ENCODE data around the gene TMTC4. TPM values are rescaled to one million over a fixed set of nuclear protein-coding genes. Genes with fewer than 3 reads are reported as not detected.

The TMTC4 gene
- total RNA-seq, 4 donors from 2014 or later: 12.5 to 28.5 (median 14.8) TPM

DNA sequence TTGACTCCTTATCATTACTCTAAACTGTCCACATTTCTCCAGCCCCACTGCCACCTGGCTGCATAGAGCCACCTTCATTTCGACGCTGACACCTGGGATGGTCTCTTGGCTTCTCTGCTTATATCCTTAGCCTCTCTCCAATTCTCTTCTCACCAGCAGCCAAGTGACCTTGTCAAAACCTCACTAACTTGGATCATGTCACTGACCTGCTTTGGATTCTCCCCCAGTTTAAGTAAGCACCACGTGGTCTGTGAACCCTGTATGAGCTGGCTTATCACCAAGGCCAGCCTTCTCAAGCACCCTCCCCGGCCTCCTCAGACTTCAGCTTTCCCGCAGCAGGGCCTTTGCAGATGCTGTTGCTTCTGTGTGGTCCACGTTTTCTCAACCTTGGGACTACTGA is 73.7 kb downstream of the TMTC4 start:
- Histone ChIP-seq H3K27ac (no peak overlapping the region), H3K4me3 (no peak overlapping the region), H3K36me3 (peaks cover 0 to 4% (median 0%) of the 10 kb centered on the region in 3 donors), H3K9me3 (no peaks in the 10 kb centered on the region), H3K27me3 (no peaks in the 10 kb centered on the region), H3K4me1 (peaks cover 0 to 12% (median 0%) of the 10 kb centered on the region in 4 donors)
- 62 to 69% methylated on average over 6 of the region's 6 CpGs for WGBS, 2 donors
- no peak for DNase-seq (ENCODE audit: low spot score in 2 of 2)
- TF ChIP-seq EP300 (IDR thresholded peaks at IDR 0.05) (no peak), POLR2A (IDR thresholded peaks at IDR 0.05) (no peak)
- TF ChIP-seq, protein P1, sequence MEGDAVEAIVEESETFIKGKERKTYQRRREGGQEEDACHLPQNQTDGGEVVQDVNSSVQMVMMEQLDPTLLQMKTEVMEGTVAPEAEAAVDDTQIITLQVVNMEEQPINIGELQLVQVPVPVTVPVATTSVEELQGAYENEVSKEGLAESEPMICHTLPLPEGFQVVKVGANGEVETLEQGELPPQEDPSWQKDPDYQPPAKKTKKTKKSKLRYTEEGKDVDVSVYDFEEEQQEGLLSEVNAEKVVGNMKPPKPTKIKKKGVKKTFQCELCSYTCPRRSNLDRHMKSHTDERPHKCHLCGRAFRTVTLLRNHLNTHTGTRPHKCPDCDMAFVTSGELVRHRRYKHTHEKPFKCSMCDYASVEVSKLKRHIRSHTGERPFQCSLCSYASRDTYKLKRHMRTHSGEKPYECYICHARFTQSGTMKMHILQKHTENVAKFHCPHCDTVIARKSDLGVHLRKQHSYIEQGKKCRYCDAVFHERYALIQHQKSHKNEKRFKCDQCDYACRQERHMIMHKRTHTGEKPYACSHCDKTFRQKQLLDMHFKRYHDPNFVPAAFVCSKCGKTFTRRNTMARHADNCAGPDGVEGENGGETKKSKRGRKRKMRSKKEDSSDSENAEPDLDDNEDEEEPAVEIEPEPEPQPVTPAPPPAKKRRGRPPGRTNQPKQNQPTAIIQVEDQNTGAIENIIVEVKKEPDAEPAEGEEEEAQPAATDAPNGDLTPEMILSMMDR (IDR thresholded peaks at IDR 0.05): no peak

DNA sequence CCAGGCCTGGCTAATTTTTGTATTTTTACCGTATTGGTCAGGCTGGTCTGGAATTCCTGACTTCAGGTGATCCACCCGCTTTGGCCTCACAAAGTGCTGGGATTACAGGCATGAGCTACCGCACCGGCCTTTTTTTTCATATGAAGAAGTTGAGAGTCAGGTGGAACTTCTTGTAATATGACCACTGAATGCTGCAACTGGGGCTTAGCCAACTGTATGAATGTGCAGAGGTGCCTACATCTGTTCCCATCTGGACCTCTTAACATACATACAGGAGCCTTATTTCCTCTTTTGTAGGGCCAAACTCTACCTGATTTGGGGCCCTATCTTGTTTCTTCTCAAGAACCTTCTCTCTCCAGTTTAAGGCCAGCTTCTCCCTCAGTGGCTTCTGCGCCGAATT is 74.1 kb downstream of the TMTC4 start:
- H3K27me3 ChIP-seq: no peaks in the 10 kb centered on the region
- H3K9me3 ChIP-seq: no peaks in the 10 kb centered on the region
- TF ChIP-seq, protein P1 (IDR thresholded peaks at IDR 0.05): no peak
- TF ChIP-seq EP300 (IDR thresholded peaks at IDR 0.05): no peak
- TF ChIP-seq POLR2A (IDR thresholded peaks at IDR 0.05): no peak
- 95 to 97% methylated on average over 6 of the region's 6 CpGs for WGBS, 2 donors
- peaks cover 0 to 12% (median 0%) of the 10 kb centered on the region in 4 donors for H3K4me1 ChIP-seq
- no peak for DNase-seq (ENCODE audit: low spot score in 2 of 2)
- H3K36me3 ChIP-seq: peaks cover 0 to 4% (median 0%) of the 10 kb centered on the region in 3 donors
- no peak overlapping the region for H3K27ac ChIP-seq
- H3K4me3 ChIP-seq: no peak overlapping the region

DNA sequence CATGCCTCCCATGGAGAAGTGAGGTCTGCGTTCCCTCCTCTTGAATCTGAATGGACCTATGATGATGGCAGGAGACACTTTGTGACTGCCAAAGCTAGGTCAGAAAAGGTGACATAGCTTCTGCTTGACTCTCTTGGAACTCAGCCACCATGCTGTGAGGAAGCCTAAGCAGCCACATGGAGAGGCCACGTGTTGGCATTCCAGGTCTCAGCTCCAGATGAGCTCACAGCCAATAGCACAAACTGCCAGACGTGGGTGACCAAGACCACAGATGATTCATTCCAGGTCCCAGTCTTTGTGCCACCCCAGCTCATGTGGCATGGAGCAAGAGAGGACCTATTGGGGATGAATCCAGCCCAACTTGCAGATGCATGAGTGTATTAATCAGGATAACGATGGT is 77.3 kb downstream of the TMTC4 start:
- Histone ChIP-seq H3K4me1 (peaks cover 0 to under 1% (median 0%) of the 10 kb centered on the region in 4 donors), H3K36me3 (no peaks in the 10 kb centered on the region), H3K27me3 (no peaks in the 10 kb centered on the region), H3K27ac (no peak overlapping the region), H3K9me3 (no peaks in the 10 kb centered on the region), H3K4me3 (no peak overlapping the region)
- TF ChIP-seq EP300 (IDR thresholded peaks at IDR 0.05) (no peak), POLR2A (IDR thresholded peaks at IDR 0.05) (no peak)
- TF ChIP-seq, protein P1 (IDR thresholded peaks at IDR 0.05): no peak
- no peak for DNase-seq (ENCODE audit: low spot score in 2 of 2)
- 86 to 93% methylated on average over 4 of the region's 4 CpGs for WGBS, 2 donors

DNA sequence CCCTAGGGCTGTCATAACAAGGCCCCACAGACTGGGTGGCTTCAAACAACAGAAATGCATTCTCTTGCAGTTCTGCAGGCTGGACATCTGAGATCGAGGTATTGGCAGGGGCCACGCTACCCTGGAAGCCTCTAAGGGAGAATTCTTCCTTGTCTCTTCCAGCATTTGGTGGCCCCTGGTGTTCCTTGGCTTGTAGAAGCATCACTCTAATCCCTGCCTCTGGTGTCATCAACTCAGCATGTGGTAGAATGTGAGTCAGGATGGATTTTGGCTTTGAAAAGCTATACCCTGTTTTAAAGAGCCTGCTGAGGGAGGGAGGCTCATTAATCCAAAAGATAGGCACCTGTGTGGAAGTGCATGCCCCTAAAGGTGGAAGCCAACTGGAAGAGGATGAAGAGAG is 78.1 kb downstream of the TMTC4 start:
- Histone ChIP-seq H3K4me1 (no peaks in the 10 kb centered on the region), H3K27me3 (no peaks in the 10 kb centered on the region), H3K27ac (no peak overlapping the region), H3K36me3 (no peaks in the 10 kb centered on the region), H3K4me3 (no peak overlapping the region), H3K9me3 (no peaks in the 10 kb centered on the region)
- TF ChIP-seq, protein P1 (IDR thresholded peaks at IDR 0.05): no peak
- TF ChIP-seq EP300 (IDR thresholded peaks at IDR 0.05) (no peak), POLR2A (IDR thresholded peaks at IDR 0.05) (no peak)
- 89 to 100% methylated on average over 2 of the region's 2 CpGs for WGBS, 2 donors
- DNase-seq (ENCODE audit: low spot score in 2 of 2): no peak

DNA sequence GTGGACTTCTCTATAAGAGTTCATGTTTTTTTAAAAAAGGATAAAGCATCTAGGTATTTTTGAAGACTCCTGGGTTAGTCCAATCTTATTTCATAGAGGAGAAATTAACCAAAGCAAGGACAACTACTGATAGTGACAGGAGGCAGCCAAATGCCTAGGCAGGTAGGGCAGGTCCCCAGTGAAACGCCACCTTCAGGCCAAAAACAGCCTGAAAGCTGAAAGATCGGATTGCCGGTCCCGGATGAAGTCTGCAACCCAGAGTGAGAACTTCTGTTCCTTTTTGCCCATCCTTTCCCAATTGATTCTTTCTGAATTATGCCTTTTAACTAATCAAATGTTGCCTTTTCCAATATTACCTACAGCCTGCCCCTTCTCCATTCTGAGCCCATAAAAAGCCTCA is 79.9 kb downstream of the TMTC4 start:
- 83 to 84% methylated on average over 4 of the region's 4 CpGs for WGBS, 2 donors
- Histone ChIP-seq H3K9me3 (no peaks in the 10 kb centered on the region), H3K27me3 (no peaks in the 10 kb centered on the region), H3K4me3 (no peak overlapping the region), H3K27ac (no peak overlapping the region), H3K4me1 (no peaks in the 10 kb centered on the region), H3K36me3 (no peaks in the 10 kb centered on the region)
- TF ChIP-seq POLR2A (IDR thresholded peaks at IDR 0.05) (no peak), EP300 (IDR thresholded peaks at IDR 0.05) (no peak)
- TF ChIP-seq, protein P1 (IDR thresholded peaks at IDR 0.05): no peak
- no peak for DNase-seq (ENCODE audit: low spot score in 2 of 2)

Data from tibial nerve (tissue), 4 donors.